GM18499 (cell line): Measurements from ENCODE around the gene C1QTNF5.

Source experiments
- ATAC-seq: cut with Tn5 transposase; IDR thresholded peaks from one replicate; pipeline ENCODE4 v1.9.1; 2021; ENCODE audit warnings: moderate number of reproducible peaks; ENCODE audit not compliant: insufficient read depth, unreplicated experiment

The C1QTNF5 gene

GRCh38 chr11:119320240-119320775 is 20.4 kb downstream of the C1QTNF5 start:
- ATAC-seq = no peak

GRCh38 chr11:119319700-119320239 is 20.9 kb downstream of the C1QTNF5 start:
- no peak for ATAC-seq

GRCh38 chr11:119319136-119319699 is 21.5 kb downstream of the C1QTNF5 start:
- ATAC-seq = no peak

GRCh38 chr11:119318240-119319135 is 22.2 kb downstream of the C1QTNF5 start:
- ATAC-seq = no peak

GRCh38 chr11:119317592-119318239 is 23.0 kb downstream of the C1QTNF5 start:
- no peak for ATAC-seq

GRCh38 chr11:119316729-119317591 is 23.7 kb downstream of the C1QTNF5 start, which contains the start of gene MCAM:
TSS of gene MCAM (minus strand) at chr11:119317130. CDS start at chr11:119317101, 29 bp downstream.
- no peak for ATAC-seq

- ATAC-seq = no peak
These were observed 24.5 kb downstream of the C1QTNF5 start for GRCh38 chr11:119316016-119316728.

GRCh38 chr11:119315131-119316015 is 25.3 kb downstream of the C1QTNF5 start:
- no peak for ATAC-seq

- ATAC-seq = no peak
These were observed 26.0 kb downstream of the C1QTNF5 start for GRCh38 chr11:119314726-119315125.

GRCh38 chr11:119310682-119311052 is 30.0 kb downstream of the C1QTNF5 start:
- ATAC-seq = no peak

- no peak for ATAC-seq
These were observed 30.6 kb downstream of the C1QTNF5 start for GRCh38 chr11:119309953-119310681.

GRCh38 chr11:119309411-119309810 is 31.3 kb downstream of the C1QTNF5 start:
- ATAC-seq = no peak

- ATAC-seq = no peak
These were observed 32.7 kb downstream of the C1QTNF5 start for GRCh38 chr11:119307974-119308373.

- no peak for ATAC-seq
These were observed 33.5 kb downstream of the C1QTNF5 start for GRCh38 chr11:119307219-119307618.

GRCh38 chr11:119306373-119306890 is 34.3 kb downstream of the C1QTNF5 start:
- no peak for ATAC-seq

- ATAC-seq = no peak
These were observed 34.9 kb downstream of the C1QTNF5 start for GRCh38 chr11:119305556-119306372.
